Colon (tissue), 2 donors: ENCODE results near the gene CYLC2.

Experiments
- FAIRE-seq: peaks from 2 replicates; lab custom pipeline; 2012; peaks lifted over from hg19 to GRCh38; lab: Jason Lieb, UNC
- donor health status: control.
- donor health status: control.

Gene CYLC2, protein sequence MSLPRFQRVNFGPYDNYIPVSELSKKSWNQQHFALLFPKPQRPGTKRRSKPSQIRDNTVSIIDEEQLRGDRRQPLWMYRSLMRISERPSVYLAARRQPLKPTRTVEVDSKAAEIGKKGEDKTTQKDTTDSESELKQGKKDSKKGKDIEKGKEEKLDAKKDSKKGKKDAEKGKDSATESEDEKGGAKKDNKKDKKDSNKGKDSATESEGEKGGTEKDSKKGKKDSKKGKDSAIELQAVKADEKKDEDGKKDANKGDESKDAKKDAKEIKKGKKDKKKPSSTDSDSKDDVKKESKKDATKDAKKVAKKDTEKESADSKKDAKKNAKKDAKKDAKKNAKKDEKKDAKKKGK

DNA sequence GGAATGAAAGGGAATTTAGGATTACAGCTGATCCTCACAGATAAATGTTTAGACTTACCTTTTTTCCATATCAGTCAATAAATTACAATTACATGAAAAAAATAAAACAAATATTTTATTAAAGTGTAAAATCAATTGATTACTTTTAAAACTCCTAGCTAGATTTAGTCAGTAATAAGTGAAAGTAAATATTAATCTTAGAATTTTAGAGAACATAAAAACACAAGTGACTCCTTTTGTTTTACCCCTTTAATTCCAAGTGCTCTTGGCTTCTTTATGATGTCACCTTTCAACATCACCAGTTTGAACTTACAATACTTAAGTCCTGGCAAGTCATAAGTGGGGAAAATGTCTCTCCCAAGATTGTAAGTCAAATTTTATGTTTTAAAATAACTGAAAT lies at the start of gene CYLC2:
Gene CYLC2, plus strand, starts transcription at position 301 of the 400 bp plus-strand sequence. Its CDS starts 48 bp downstream, at position 349.
- FAIRE-seq = no peak

DNA sequence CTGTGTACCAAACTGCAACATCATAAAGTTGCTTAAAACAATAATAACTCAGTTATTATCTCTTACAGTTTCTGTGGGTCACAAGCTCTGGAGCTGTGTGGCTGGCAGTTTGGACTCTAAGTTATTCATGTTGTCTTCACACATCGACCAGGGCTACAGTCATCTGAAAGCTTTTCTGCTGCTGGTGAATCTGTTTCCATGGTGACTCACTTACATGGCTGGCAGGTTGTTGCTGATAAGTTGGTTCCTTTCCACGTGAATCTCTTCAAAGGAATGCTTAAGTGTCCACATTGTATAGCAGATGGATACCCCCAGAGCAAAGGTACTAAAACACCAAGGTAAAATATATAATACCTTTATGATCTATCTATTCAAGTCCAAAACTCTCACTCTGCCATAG lies 44.8 kb upstream of the CYLC2 start:
- FAIRE-seq = no peak

DNA sequence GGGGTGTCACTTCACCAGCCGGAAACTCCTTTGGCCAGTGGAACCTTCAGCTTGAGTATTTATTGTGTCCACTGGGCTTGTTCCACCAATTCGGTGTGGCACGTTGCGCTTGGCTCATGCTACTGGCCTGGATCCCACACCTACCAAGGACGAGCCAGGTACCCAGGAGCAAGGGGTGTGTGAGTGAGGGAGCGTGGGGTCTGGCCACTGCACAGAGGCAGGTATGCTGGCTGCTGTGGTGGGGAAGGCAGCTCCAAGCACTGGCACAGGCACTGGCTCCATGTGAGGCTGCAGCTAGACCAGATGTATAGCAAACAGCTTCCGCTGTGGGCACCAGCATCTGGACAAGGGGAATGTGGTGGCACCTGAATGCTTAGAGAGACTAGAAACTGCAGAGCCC lies 28.1 kb upstream of the CYLC2 start:
- no peak for FAIRE-seq

DNA sequence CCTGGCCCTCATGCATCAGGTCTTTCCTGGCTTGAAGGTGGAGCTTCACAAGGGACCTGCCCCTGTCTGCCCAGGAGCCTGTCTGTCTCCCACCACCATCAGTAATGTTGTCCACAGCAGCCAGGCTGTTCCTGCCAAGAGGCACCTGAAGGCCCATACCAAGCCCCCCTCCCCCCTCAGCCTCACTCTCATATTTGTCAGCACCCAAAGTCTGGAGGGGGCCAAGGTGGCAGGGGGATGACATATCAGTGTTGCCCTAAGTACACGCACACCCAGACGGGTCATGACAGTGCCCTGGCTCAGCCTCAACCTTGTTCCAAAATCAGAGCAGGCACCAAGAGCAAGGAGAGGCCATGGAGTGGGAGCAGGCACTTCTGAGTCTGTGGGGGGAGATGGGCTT lies 27.2 kb upstream of the CYLC2 start:
- FAIRE-seq = no peak

DNA sequence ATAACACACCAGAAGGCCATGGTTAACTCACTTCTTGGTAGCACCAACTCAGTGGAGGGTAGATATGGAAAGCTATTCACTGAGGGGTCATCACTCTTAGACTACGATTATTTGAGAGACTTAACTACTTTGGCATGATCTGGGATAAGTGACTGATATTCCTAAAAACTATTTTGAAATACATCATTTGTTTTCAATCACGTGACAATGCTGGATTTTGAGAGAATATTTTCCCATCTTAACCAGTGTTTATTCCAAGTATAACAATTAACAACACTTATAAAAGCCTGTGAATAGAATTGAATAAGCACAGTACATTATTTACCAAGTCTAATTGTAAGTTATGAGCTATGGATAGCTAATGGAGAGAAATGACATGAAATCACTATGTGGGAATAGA lies 22.4 kb upstream of the CYLC2 start:
- no peak for FAIRE-seq

DNA sequence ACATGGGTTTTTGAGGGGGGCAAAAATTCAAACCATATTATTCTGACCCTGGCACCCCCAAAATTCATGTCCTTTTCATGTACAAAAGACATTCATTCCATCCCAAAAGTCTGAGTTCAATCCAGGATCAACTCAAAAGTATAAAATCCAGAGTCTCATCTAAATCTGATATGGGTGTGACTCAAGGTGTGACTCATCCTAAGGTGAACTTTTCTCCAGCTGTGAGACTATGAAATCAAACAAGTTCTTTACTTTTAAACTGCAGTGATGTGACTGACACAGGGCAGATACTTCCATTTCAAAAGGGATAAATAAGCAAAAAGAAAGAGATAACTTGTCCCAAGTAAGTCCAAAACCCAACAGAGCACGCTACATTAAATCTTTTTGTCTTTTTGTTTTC lies 20.6 kb upstream of the CYLC2 start:
- no peak for FAIRE-seq

DNA sequence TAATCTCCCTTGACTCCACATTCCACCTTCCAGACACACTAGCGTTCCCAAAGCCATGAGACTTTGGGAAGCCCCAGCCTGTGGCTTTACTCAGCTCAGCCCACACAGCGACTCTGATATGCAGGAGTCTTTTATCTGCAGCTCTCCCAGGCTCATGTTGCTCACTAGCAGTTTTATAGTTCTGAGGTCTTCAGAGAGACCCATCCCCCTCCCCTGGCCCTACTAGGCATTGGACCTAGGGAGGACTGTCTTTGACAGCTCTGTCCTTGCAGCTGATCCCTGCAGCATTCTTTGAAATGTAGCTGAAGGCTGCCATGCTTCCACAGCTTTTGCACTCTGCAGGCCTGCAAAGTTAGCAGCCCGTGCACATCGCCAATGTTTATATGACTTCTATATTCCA lies 19.9 kb upstream of the CYLC2 start:
- no peak for FAIRE-seq

DNA sequence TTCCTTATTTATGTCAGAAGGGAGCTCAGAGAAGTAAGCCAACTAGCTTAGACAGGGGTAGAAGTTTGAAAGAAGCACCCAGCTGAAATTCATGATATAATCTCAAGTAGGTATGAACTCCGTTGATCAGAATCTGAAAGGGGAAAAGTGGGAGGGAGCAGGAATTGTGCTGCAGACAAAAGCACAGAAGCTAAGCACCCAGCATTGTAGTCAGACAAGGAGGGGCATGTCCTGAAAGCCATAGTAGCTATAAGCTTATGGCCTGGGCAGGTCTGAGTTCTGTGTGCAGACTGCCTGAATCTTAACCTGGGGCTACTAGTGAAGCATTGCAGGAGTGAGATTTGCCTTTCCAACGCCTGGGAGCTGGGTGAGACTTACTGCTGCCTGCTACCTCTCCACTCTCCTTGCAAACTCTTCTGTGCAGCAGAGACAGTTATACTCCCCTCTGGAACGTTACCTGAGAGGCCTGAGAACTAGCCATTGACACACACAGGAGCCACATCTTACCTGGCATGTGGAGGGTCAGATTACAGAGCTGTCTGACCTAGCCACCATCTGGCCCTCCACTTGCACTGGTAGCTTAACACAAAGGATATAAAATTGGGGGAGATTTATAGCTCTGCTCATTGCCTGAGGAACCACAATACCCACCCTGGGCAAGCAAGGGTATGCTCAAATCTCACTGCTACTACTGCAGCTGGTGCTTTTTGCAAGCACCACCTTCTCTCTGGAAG lies 9.8 kb upstream of the CYLC2 start:
- FAIRE-seq = no peak

DNA sequence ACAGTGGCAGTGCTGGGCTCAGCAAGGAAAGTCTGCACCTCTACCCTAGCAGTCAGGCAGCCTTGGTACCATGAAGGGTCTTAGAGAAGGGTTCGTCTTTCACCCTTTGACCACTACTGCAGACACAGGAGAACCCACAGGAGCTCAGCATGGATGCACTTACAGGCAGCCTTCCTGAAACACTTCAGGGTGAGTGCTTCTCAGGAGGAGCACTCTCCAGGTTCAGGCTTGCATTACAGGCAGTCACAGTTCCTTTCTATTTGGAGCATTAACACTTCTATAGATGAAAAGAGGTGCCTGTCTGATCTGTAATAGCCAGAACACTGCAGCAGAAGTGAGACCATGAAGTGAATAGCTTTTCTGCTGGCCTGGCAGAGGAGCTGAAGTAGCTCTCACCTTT lies 8.7 kb upstream of the CYLC2 start:
- no peak for FAIRE-seq

DNA sequence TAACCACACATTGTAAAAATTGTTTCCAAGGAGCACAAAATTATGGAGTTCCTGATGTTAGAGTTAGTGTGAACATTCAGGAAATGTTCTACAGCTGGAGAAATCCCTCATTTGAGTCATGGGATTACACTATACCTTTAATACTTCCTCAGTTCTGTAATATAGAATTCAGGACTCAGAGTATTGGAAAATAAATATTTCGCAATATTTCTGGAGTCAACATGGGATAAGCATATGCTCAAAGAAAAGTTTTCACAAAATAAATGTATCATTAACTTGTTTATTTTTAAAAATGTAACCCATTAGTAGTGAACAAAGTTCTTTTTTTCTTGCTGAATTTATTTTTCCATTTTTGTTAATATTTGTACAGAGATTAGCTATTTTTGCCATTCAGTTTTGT lies 8.6 kb downstream of the CYLC2 start:
- FAIRE-seq = no peak

DNA sequence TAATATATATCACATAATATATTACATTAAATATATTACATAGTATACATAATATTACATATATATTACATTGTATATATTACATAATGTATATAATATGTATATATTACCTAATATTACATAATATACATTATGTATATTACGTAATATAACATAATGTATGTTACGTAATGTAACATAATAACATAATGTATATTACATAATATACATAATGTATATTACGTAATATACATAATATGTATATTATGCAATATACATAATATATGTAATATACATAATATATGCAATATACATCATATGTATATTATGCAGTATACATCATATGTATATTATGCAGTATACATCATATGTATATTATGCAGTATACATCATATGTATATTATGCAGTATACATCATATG lies 19.1 kb downstream of the CYLC2 start:
- FAIRE-seq = no peak

DNA sequence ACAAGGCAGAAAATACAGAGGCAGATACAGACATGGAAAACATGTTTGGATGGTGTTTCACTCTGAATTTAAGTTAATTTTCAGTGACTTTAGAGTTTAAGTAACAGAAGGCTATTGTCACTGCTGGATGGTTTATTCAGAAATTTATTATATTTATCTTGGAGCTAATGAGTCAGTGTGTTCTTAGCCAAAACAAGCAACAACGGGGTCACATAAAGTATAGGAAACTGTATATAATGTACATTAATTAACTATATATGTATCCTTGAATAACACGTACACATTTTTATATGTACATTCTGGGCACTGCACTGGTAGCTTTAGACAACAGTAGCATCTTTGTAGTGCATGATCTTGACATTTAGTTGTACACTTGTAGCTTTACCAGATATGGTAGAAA lies 30.7 kb downstream of the CYLC2 start:
- FAIRE-seq = no peak

DNA sequence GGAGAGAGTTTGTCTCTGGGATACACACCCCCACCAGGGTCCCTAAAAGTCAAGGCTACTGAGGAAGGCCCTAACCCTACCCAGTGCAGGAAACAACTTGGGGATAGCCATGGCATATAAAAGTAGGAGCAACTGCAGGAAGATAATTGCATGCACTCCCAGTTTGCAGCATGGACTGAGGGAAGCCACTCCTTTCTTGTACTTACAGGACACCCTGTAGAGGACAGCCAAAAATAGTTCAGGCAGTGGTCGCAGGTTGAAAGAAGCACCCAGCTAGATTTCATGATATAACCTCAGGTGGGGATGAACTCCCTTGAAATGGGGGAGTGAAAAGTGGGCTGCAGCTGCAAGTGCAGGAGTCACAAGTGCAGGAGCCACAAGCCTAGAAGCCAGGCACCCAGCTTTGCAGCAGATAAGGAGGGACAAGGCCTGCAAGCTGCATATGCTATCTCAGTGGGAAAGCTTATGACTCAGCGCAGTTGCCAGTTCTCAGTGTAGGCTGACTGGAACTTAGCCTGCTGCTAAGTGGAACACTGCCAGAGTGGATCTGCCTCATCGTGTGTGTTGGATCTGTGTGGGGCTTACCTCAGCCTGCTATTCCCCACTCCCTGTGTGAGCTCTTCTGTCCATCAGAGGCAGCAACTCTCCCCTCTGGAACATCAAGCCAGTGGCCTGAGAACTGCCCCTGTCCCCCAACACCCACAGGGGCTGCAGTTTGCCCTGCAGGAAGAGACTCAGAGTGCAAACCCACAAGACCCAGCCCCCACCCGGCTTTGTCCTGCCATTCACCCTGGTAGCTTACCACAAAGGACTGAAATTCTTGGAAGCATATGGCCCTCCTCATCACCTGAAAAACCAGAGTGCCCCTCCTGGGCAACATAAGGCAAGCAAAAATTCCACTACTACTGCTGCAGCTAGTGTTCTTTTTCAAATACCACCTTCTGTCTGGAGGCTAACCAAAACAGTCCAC lies 42.7 kb downstream of the CYLC2 start:
- FAIRE-seq = no peak

DNA sequence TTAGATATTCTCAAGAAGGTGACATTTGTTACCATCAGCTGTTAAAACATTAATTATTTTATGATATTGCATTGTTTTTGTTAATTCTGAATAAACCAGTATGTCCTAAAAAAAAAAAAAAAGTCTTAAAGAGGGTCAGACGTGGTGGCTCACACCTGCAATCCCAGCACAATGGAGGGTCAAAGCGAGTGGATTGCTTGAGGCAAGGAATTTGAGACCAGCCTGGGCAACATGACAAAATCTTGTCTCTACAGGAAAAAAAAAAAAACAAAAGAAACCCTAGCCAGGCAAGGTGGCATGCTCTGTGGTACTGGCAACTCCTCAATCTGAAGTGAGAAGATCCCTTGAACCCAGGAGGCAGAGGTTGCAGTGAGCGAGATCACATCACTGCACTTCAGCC lies 46.8 kb downstream of the CYLC2 start:
- no peak for FAIRE-seq
